ENCODE measurements around the gene KCTD1.

GRCh38 chr18:26436176-26437051, 111.9 kb downstream of the KCTD1 start:
- no peak for TF ChIP-seq EZH2 (IDR thresholded peaks at IDR 0.05; ENCODE audit: borderline replicate concordance)
- no peak for TF ChIP-seq CTCF (IDR thresholded peaks at IDR 0.05; ENCODE audit: poor library complexity)
